Brain microvascular endothelial cell (primary cell): ENCODE measurements around the gene MYCBP2.
"Not testable (repeated sequence)": the region's sequence is repeated elsewhere in the genome, so short reads cannot be mapped to it uniquely, and the experiment has no call there.

Source experiments
- DNase-seq: peaks from one replicate; pipeline ENCODE4 v3.0.0-alpha.2; 2020
- H3K27ac ChIP-seq: fragments of 250-450 bp; sonication (Bioruptor Pico); 2 replicates; pipeline ENCODE4 v1.5.1; 2020; ENCODE audit warnings: mild to moderate bottlenecking, moderate library complexity
- H3K27me3 ChIP-seq: fragments of 250-450 bp; sonication (Bioruptor Pico); replicated peaks from 2 replicates; pipeline ENCODE4 v1.5.1; 2020; ENCODE audit warnings: mild to moderate bottlenecking
- H3K36me3 ChIP-seq: fragments of 250-450 bp; sonication (Bioruptor Pico); replicated peaks from 2 replicates; pipeline ENCODE4 v1.5.1; 2020; ENCODE audit warnings: mild to moderate bottlenecking
- H3K4me3 ChIP-seq: 2 replicates; pipeline ENCODE4 v1.5.1; 2011; ENCODE audit warnings: low read depth, mild to moderate bottlenecking, control low read depth, low read length, moderate library complexity
- in situ Hi-C: cut with HindIII; loops from 2 replicates; pipeline ENCODE4 v1.10.0; 2017; ENCODE audit warnings: low sequenced_read_pairs, low pct_ligation_motif_present
- TF ChIP-seq, protein P1 (sequence below): IDR thresholded peaks from 2 replicates; pipeline ENCODE4 v1.5.1; 2011; ENCODE audit warnings: low read depth, mild to moderate bottlenecking, moderate library complexity, low read length, control low read depth, inconsistent platforms; ENCODE audit errors: missing control alignments

Gene MYCBP2

GRCh38 chr13:77265336-77265735 lies 61.6 kb downstream of the MYCBP2 start:
- in situ Hi-C loops: no loop called here
- no peaks in the 10 kb centered on the region for H3K27me3 ChIP-seq
- H3K4me3 ChIP-seq: no peak overlapping the region
- H3K27ac ChIP-seq: no peak overlapping the region
- H3K36me3 ChIP-seq: no peaks in the 10 kb centered on the region
- TF ChIP-seq, protein P1, sequence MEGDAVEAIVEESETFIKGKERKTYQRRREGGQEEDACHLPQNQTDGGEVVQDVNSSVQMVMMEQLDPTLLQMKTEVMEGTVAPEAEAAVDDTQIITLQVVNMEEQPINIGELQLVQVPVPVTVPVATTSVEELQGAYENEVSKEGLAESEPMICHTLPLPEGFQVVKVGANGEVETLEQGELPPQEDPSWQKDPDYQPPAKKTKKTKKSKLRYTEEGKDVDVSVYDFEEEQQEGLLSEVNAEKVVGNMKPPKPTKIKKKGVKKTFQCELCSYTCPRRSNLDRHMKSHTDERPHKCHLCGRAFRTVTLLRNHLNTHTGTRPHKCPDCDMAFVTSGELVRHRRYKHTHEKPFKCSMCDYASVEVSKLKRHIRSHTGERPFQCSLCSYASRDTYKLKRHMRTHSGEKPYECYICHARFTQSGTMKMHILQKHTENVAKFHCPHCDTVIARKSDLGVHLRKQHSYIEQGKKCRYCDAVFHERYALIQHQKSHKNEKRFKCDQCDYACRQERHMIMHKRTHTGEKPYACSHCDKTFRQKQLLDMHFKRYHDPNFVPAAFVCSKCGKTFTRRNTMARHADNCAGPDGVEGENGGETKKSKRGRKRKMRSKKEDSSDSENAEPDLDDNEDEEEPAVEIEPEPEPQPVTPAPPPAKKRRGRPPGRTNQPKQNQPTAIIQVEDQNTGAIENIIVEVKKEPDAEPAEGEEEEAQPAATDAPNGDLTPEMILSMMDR: no peak
- DNase-seq: no peak

DNA sequence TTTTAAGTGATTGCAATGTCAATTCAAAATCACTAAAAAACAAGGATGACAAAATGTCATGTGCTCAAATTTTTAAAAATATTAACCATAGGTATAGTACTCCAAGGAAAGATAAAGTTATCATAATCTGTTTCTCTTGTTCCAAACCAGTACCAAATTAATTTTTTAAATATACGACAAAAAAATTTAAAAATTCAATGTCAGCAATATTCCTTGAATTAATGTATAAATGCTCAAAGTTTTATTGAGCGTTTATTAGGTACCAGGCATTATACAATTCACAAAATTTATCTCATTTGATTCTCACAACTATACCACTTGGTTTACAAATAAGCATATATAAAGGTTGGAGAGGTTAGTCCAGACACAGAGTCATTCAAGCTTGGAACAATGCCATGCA lies 64.7 kb downstream of the MYCBP2 start:
- Histone ChIP-seq H3K27ac (no peak overlapping the region), H3K4me3 (no peak overlapping the region), H3K36me3 (no peaks in the 10 kb centered on the region), H3K27me3 (no peaks in the 10 kb centered on the region)
- no peak for DNase-seq
- in situ Hi-C loops: no loop called here
- TF ChIP-seq, protein P1: no peak

DNA sequence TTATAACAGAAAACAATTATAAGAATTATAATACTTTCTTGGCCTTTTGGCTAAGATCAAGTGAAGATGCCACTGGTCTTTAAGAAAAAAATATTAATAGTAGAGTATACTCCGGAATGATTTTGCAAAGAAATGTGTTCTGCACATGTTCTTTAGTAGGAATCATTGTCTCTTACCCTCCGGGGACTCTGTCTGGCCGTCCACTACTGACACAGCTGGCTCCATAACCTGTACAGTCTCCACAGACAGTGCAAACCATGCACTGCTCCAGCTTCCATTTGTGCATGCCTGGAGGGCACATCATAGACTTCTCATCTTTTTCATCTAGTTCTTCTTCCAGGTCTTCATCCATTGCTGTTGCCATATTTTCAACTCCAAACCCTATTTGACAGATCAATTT lies 75.9 kb downstream of the MYCBP2 start:
- no peak overlapping the region for H3K4me3 ChIP-seq
- H3K36me3 ChIP-seq: no peaks in the 10 kb centered on the region
- H3K27me3 ChIP-seq: no peaks in the 10 kb centered on the region
- H3K27ac ChIP-seq: no peak overlapping the region
- TF ChIP-seq, protein P1: no peak
- DNase-seq: no peak
- in situ Hi-C loops: no loop called here

- H3K27ac ChIP-seq, H3K4me3 ChIP-seq, H3K27me3 ChIP-seq, DNase-seq, H3K36me3 ChIP-seq, in situ Hi-C loops: not testable (repeated sequence)
Observed at GRCh38 chr13:77245224-77245623, 81.7 kb downstream of the MYCBP2 start.

GRCh38 chr13:77239312-77239711 lies 87.6 kb downstream of the MYCBP2 start:
- TF ChIP-seq, protein P1: no peak
- H3K4me3 ChIP-seq: no peak overlapping the region
- H3K27me3 ChIP-seq: no peaks in the 10 kb centered on the region
- H3K27ac ChIP-seq: no peak overlapping the region
- peaks cover 6% of the 10 kb centered on the region for H3K36me3 ChIP-seq
- in situ Hi-C loops: no loop called here
- peak; percentile 11 for DNase-seq

DNA sequence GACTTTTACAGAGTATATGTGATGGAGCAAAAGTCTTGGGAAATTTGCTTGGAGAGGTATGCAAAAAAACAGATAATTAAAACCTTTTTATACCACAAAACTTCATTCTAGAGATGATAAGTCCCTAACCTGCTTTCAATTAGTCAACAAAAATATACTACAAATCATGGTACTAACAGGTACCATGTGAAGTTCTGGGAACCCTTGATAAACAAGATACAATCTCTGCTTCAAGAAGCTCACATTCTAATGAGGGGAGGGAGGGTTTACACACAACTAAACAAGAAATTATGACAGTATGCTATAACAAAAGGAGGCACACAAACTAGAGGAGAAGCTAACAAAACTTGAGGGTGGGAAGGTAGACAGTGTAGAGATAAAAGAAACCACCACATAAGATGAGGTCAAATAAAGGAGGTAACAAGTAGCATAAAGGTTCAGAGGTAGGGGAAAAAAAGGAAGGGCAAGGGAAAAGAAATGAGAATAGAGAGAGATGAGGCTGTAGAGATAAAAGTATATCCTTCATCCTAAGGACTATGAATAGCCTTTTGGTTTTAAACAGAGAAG lies 91.4 kb downstream of the MYCBP2 start:
- Histone ChIP-seq H3K36me3 (no peaks in the 10 kb centered on the region), H3K27ac (no peak overlapping the region), H3K27me3 (no peaks in the 10 kb centered on the region), H3K4me3 (no peak overlapping the region)
- TF ChIP-seq, protein P1: no peak
- in situ Hi-C loops: no loop called here
- no peak for DNase-seq
